HG03565 (cell line): ENCODE results near the gene SAFB2.

Source experiments
- ATAC-seq: cut with Tn5 transposase; IDR thresholded peaks from one replicate; pipeline ENCODE4 v1.9.1; 2021; ENCODE audit warnings: mild to moderate bottlenecking, moderate library complexity; ENCODE audit not compliant: unreplicated experiment

SAFB2 gene

DNA sequence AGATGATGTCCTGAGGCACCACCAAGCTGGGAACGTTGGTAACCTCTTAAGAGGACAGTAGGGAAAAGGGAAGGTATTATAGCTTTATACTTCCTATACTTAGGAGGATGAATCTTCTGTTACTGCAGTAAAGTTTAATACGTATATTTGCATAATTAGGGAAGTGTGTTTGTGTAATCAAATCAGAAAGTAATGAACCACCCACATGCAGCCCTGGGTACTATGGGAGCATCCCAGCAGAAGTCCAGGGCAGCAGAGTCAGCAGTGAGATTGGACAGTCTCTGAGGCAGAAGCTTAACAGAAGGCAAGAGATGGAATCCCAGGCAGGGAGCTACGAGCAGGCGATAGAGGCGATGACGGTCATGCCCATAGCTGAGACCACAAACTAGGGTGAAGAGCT lies 12.9 kb upstream of the SAFB2 start:
- ATAC-seq: no peak

DNA sequence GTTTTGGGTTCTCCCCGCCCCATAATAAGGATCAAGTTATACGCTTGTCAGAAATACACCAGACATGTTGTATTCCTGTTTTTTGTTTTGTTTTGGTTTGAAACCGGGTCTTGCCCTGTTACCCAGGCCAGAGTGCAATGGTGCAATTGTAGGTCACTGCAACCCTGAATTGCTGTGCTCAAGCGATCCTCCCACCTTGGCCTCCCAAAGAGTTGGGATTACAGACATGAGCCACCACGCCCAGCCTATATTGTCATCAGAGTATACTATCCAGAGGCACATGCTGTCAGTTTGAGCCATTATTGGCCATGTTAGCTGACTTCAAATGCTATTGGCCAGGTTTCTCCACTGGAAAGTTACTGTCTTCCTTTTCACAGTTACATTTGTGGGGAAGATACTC lies 10.1 kb upstream of the SAFB2 start:
- ATAC-seq: no peak

DNA sequence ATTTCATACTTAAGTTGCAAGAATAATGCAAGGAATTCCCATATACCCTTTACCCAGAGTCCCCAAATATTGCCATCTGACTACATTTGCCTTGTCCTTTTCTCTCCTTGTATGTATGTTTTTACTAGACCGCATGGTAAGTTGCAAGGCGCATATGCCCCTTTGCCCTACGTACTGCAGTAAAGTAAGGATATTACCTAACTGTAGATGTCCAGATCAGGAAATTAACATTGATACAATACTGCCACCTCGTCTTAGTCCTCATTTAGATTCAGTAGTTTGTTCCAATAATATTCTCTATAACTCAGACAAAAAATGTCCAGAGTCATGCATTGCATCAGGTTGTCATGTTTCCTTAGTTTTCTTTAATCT lies 9.7 kb upstream of the SAFB2 start:
- no peak for ATAC-seq

DNA sequence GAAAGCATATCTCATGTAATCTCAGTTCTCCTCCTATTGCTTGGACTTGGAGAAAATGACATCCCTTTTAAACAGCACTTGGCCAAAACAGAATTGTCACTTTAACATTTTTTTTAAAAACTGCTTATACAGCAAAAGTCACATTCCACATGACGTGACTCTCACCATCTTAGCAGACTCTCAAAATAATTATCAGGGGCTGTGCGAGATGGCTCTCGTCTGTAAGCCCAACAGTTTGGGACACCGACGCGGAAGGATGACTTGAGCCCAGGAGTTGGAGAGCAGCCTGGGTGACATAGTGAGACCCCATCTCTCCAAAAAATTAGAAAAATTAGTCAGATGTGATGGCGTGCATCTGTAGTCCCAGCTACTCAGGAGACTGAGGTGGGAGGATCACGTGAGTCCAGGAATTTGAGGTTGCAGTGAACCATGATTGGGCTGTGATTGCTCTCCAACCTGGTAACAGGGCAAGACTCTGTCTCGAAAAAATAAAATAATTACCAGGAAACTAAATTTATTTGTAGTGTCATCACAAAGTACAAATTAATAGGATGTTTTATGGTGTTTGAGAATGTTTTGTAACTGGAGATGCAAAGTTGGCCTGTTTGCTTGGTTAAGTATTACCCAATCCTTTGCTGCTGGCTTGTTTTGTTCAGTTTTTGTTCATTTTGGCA lies 9.1 kb upstream of the SAFB2 start:
- no peak for ATAC-seq

DNA sequence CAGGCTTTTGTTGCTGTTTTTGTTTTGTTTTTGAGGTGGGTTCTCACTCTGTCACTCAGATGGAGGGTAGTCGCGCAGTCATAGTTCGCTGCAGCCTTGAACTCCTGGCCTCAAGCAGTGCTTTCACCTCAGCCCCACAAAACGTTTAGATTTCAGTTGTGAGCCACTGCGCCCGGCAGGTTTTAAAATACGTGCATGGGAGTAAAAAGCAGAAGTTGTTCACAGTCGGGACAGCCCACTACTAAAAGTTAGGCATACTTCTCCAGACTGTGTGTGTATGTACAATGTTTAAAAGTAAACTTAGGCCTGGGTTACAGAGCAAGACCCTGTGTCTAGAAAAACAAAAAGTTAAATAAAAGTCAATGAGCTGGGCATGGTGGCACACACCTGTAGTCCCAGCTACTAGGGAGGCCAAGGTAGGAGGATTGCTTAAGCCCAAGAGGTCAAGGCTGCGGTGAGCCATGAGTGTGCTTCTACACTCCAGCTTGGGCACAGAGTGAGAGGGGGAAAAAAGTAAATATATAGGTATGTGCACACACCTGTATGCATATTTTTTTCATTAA lies 6.4 kb upstream of the SAFB2 start:
- no peak for ATAC-seq

DNA sequence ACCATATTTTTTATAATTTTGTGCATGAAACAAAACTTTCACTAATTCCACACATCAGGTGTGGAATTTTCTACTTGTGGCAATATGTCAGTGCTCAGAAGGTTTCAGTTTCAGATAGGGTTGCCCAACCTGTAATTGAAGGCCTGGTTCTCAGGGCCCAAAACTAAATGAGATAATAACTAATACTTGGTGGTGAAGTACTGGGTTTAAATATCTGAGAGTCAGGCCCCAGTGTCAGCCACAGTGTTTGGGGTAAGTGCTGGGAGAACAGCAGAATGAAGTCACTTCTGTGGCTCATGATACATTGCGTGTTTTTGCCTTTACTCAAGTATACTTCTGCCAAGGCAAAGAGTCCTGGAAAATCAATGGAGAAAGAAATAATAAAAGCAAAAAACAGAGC lies 5.9 kb upstream of the SAFB2 start:
- no peak for ATAC-seq

DNA sequence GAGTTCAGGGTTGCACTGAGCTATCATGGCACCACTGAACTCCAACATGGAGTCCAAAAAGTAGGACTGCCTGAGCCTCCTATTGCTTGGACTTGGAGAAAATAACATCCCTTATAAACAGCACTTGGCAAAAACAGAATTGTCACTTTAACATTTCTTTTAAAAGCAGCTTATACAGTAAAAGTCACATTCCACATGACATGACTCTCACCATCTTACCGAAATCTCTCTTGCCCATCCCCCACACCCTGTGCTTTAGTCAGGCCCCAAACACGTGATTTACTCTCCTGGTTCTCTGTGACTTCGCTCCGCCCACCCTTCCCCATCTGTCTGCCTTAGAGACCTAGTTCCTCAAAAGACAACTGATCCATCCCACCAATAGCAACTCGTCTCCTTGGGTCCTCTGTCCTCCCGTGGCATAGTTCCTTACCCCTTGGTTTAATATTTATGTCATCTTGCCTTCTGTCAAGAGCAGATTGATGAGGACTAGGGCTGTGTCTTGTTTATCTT lies 4.9 kb upstream of the SAFB2 start:
- ATAC-seq: no peak

DNA sequence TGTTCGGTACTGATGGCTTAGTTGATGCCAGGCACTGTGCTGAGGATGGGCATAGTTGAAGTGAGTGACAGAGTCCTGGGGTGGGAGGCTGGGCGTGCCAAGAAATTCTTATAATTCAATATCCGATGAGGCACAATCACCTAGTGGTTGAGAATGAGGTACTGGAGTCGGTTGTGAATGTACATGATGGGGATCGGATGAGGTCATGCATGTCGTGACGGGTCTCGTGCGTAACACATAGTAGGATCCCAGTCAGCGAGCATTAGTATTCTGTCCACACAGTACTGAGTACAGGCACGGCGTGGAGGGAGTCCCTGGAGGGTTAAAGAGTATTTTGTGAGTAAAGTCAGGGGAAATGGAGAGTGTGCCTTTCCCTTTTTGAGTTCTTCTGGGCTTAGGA lies 3.1 kb upstream of the SAFB2 start:
- no peak for ATAC-seq

DNA sequence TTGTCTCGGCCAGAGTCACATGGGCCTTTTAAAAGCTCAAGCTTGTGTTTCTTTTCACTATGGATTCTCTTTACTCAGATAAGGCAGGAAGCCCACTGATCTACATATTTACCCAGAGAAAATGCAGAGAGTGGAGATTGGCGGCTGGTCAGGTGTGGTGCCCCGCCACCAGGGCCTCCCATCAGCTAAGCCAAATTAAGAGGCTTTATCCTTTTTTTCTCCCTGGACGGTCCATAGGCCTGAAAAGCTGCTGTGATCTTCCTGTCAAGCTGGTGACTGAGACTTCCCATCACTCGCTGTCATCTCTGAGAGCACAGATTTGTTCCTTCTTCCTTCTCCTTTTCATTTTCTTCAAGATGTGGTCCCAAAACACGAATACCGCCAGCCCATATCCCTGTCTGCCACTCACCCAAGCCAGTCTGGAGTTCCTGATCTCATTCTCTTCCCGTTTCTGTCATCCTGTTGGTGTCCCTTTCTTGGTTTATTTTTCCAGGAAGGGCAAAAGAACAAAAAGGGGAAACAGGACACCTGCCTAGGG lies 2.2 kb upstream of the SAFB2 start:
- ATAC-seq: no peak

DNA sequence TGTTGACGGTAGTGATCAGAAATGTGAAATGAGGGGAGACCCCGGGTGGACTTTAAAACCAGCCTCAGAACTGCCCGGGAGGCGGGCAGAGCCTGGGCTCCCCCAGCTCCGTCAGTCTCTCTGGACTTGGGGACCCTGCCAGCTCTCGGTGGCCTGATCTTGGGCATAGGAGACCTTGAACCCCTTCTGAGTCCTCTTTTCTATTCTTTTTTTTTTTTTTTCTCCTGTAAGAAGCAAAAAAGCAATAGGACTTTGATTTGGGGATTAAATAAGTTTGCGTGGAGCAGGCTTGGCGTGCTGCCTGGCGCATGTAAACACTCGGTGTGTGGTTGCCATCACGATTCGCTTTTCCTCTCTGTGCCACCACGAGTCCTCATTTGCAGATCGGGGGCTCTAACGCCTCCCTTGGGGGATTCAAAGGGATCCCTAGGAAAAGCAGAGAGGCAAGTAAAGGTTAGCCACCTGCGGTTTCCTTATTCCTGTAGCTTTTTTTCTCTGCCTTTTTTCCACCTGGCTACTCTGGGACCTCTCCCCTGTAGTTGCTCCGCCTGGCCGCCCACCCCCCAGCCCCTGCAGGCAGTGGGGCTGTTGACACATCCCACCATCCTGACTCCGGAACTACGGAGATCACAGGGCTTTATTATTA lies 1.6 kb upstream of the SAFB2 start:
- no peak for ATAC-seq

DNA sequence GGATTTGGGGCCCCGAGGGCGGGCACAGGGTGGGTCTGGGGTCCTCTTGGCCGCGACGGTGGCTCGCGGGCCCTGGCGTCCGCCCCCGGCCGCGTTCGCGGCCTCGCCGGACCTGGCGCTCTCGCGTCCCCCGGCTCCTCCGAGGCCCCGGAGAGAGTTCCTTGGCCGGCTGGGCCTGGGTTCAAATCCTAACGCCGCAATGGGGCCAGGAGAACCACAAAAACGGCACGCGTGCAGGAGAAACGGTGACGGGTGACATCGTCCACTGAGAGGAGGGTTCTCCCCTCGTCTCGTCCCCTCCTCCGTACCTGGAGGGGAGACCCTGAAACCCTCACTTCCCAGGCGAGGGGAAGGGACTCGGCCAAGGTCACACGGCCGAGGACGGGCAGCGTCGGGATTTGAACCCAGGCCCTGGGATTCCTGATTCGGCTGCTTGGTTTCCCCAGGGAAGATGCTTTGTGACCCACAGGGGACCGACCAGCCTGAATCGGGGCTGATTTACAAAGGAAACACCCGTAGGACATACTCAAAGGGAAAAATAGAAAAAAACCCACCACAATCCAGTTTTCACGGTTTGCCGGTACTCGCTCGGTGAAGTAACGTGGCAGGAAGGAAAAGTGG lies 931 bp upstream of the SAFB2 start:
- no peak for ATAC-seq

DNA sequence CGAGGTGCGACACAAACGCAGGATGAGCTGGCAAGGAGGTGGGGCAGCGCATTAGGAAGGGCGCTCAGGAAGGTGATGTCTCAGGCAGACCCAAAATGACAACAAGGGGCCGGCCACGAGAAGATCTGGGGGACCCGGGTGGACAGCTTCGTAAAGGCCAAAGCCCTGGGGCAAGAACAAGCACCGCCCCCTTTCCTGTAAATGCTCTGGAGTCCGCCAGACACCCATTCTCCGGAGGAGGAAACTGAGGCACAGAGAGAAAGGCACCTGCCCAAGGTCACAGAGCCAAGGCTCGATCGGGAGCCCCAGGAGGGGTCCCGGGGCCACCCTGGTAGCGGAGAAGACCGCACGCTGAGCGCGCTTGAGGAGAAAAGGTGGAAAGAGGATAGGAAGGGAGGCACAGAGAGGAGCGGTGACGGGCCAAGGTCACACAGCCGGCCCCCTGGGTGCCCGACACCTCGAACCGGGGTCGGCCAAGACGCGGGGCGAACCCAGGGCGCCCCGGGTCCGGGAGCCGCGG lies 571 bp downstream of the SAFB2 start:
- no peak for ATAC-seq

DNA sequence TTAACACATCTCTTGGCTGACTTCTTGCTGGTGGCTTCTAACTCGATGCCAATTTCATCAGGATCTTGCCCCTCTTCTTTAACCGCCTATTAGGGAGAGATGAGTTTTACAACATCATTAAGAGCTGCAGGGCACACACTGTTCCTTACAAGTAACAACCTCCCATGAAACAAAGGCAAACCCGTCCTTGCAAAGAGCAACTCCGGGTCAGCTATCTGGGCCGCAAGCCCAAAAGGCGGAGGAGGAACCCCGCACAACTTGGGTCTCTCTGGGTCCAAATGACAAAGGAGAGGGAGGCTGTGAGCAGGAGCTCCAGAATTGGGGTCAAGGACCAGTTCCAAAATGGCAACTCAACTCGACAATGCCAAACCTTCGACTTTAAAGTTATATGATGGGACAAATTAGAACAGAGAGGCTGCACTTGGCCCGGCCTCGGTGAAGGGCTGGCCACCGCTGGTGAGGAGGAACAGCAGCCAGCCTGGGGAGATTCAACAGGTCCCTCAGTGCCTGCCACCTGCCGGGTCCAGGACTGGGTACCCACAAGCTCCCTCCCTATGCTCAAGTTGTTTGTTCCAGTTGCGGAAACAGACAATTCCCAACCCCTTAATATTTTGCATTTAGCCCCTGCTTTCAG lies 1.1 kb downstream of the SAFB2 start:
- no peak for ATAC-seq

DNA sequence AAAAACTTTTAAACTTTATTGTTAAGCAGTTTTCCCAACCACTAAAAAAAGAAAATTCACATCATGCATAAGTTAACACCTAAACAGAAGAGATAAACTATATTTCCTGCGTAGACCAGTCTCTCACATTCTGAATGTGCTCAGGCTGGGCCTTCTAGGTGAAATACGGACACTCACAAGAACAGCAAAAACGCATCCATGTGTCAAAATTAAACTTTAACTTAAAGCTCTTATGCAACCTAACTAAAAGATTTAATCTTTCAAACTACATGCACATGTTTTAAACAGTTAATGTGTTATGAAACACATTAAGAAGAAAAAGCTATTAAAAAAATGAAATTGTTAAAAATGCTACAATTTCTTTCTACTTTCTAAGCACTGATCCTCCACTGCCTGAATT lies 2.6 kb downstream of the SAFB2 start:
- no peak for ATAC-seq

DNA sequence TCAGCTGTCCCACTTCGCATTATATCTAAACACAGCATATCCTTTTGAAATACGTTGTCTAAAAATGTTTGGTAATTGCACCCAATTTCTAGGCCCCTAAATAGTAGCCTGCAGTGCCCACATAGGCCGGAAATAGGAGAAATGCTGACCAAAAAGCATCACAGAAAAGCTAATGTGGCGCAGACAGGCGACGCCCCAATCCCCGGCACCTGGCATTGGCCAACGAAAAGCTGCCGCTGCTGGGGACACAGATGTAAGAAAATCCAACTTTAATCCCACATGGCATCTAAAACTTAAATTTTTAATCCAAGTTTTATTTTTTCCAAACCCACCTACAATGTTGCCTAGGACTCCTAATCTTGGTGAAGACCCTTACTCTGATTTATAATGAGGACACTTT lies 4.0 kb downstream of the SAFB2 start:
- ATAC-seq: no peak

DNA sequence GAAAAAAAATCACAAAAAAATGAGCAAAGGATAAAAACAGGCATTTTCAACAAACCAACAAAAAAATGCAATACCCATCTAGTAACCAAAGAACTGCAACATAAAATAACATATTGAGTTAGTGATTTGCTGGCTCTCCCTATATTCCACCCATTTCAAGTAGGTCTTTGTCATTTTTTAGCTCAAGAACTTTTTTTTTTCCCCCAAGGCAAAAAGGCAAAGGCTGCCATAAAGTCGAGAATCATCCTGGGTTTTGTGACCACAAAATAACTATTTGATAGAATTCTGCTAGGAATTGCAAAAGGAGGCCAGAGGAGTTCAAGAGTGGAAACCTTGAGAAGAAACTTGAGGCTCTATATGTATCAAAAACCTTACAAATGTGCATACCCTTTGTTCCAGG lies 5.5 kb downstream of the SAFB2 start:
- ATAC-seq: no peak

DNA sequence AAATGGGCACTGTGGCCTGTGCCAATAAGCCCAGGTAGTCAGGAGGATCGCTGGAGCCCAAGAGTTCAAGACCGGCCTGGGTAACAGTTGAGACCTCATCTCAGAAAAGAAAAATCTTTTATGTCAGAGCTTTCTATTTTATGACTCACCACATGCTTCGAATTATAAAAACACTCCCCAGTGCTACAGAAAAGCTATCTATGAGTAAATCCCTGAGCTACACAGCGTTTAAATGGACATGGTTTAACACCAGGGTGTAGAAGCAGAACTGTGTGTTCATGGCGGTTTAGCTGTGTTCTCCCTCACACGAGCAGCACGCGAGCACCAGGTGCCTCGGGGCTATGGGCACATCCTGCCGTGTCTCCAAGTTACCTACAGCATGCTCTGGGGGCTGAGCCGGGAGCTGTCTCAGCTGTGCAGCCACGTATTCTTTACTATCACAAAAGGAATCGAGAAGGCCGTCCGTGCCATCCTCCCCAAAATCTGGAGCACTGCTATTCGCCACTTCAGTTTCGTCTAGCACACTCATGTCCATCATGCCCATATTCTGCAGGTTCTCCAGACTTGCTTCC lies 6.7 kb downstream of the SAFB2 start:
- no peak for ATAC-seq

DNA sequence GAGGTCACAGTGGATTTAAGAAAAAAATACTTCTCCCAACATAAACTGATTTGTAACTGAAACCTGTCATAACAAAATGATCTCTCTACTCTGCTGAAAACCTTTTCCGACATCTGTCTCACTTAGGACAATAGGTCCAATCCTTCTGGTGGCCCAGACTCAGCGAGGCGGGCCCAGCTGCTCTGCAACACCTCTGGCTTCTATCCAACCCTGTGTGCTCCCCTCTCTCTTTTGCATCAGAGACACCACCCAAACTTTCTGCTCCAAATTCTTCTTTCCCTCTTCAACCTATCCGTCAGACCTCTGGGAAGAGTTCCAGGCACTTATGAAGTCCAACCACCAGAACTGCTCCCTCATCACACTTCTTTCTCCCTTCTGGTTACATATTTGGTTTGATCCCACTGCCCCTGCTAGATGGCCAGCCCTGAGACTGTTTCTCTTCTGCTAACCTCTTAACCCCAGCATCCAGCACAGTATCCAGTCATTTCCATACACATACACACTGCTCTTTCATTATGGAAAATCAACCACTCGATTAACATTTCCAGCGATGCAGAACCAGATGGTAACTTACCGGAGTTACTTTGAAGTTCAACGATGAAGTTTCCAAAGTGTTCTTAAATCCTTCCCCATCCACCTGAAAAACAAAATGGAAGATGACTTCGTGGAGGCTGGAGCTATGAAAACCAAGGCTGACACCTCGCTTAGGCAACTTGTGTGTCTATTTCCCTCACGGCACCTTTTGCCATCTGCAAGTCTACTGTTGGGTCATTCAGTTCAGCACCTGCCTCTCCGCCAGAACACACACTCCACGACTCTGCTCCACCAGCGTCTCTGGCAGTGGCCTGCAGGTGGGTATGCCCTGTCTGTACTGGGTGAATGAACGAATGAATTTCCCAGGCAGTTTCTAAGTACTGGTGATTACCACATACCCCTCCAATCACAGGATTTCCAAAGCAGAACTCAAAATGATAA lies 9.4 kb downstream of the SAFB2 start:
- no peak for ATAC-seq

DNA sequence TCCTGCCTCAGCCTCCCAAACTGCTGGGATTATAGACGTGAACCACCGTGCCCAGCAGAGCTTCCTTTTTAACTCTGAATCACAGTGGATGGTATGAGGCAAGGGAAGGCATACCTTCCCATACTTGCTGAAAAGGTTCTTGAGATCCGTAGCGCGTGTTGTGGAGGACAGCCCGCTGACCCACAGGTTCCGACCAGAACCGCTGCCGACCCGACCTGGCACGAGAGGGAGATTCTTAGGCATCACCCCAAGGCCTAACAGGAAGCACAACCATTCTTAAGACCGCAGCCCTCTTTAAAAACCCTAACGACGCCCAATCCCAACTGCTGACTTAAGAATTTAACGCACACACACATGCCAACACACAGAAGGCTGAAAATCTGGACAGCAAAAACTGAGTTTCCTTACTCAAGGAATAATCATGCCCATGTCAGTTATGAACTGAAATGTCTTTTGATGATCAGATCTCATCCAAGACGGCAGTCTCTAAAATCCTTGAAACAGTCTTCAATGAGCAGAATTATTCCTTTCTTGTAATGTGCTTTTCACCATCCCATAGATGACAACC lies 12.6 kb downstream of the SAFB2 start:
- ATAC-seq: no peak
